ENCODE results near the gene RXRA.

RXRA gene

DNA sequence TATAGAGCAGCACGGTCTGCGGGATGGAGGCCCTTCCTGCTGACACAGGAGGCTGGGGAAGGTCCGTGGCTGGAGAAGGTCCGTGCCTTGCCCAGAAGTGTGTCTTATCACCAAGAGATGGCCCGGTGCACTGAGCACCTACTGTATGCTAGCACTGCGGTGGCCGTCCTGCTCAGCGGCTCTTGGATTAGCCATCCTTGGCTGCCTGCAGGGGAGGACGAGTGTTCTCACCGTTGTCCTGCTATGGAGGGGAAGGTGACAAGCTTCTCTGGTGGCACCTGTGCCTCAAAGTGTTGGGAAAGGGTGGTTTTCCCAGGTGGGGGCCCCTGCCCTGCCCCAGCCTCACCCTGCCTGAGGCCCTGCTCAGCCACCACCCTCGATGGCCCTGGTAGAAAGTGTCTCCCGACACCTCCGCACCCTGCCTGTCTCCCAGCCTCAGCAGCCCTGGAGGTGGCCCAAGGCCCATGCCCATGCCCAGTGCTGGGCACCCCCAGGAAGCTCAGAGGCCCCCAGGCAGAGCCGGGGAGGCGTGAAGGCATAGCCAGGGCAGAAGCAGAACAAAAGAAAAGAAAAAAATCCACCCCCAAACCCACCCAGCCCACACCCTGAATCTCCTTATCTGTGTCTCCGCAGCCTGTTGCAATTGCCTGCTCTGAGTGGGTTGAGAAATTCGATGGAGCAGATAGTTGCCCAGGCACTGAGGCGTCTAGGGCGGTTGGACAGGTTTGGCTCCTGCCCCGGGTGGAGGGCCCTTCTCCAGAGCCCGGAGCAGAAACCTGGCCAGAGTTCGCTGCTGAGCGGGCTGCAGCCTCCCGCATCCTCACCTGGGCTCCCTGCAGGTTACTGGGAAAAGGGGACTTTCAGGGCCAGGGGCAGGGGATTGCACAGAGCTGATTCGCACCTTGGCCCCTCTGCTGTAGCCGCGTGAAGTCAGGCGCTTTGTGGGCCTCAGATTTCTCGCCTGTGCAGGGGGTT, 30.5 kb downstream of the RXRA start:
- DNase-seq: no peak

DNA sequence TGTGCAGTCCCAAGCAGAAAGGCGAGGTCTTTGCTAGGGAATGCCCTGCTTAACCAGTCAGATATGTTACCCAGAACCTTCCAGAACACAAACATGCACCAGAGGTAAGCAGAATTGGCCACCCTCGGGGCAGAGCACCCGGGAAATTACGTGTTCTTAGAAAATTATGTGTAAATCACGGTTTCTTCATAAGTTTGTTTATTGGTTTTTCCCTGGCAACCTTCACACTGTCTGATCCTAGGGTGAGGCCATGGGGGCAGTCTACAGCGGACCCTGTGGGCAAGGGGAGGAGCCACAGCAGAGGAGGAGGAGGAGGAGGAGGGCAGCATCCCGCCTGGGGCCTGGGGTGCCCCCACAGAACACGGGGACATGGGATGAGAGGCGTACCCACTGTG, 31.4 kb downstream of the RXRA start:
- DNase-seq: no peak

DNA sequence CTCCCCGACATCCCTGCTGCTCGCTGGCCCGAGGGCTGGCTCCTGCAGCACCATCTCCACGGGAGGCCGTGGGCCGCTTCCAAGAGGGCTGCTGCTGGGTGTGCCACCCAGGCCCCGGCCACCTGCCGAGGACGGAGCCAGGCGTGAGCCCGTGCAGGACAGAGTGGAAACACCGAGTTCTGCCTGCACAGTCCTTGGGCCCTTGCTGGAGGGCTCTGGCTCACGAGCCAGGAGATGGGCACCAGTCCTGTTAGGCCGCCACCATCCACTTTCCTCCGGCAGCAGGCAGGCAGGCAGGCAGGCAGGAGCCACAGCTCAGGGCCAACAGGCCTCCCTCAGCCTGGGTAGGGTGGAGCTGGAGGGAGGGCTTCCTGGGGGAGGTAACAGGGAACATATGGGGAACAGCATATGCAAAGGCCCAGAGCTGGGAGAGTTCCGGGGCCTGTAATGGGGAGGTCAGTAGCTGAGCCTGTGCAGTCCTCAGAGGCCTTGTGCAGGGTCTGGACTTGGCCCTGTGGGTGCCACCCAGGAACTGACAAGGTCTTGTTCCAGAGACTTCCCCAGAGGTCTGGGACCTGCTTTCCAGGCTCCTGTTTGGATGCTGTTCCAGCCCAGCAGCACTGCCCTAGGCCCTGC, 31.9 kb downstream of the RXRA start:
- DNase-seq: no peak

GRCh38 chr9:134358662-134359319, 32.5 kb downstream of the RXRA start:
- DNase-seq: no peak

- DNase-seq: no peak
Measured at GRCh38 chr9:134359493-134360179, 33.4 kb downstream of the RXRA start.

- no peak for DNase-seq
Measured at GRCh38 chr9:134360180-134360759, 34.0 kb downstream of the RXRA start.

GRCh38 chr9:134360897-134361296, 34.6 kb downstream of the RXRA start:
- no peak for DNase-seq

GRCh38 chr9:134361426-134361825, 35.2 kb downstream of the RXRA start:
- no peak for DNase-seq

- DNase-seq: no peak
Measured at GRCh38 chr9:134361843-134362414, 35.7 kb downstream of the RXRA start.

DNA sequence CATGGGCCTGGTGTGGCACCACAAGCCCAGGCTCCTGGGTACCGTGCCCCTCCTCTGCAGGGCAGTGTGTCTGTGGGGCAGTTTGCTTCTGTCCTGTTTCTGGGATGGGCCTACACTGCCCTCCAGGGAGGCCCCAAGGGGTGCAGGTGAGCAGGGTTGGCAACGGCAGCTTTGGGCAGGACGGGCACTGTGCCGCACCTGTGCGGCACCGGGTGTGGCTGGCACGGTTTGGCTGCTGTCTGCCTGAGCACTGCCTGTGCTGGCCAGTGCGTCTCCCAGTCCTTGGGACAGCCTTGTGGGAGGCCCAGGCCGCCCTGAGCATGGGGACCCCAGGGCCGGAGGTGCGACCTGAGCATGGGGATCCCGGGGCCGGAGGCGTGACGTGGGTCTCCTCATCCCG, 37.2 kb downstream of the RXRA start:
- no peak for DNase-seq

- no peak for DNase-seq
Measured at GRCh38 chr9:134364391-134365114, 38.3 kb downstream of the RXRA start.

- DNase-seq: no peak
Measured at GRCh38 chr9:134365115-134365596, 38.9 kb downstream of the RXRA start.

DNA sequence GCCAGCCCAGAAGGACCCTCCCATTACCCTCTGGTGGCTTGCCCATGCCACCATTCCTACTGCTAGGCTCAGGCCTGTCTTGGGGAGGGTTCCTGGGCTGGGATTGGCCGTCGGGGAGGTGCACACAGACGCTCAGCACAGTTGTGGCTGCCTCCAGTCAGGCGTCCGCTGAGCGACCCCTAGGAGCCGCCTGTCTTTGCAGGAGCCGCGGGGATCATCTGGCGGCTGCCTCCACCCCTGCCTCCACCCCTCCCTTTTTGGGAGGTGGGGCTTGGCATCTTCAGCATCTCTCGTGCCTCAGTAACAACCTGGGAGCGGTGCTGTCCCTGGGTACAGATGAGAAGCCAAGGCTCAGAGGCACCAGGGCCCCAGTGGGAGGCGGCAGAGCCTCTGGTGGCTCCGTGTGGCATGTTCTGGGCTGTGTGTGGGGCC, 39.6 kb downstream of the RXRA start:
- no peak for DNase-seq

- DNase-seq: no peak
Measured at GRCh38 chr9:134366223-134367031, 40.2 kb downstream of the RXRA start.

GRCh38 chr9:134367061-134367460, 40.8 kb downstream of the RXRA start:
- DNase-seq: no peak

GRCh38 chr9:134367791-134368490, 41.7 kb downstream of the RXRA start:
- DNase-seq: no peak

DNA sequence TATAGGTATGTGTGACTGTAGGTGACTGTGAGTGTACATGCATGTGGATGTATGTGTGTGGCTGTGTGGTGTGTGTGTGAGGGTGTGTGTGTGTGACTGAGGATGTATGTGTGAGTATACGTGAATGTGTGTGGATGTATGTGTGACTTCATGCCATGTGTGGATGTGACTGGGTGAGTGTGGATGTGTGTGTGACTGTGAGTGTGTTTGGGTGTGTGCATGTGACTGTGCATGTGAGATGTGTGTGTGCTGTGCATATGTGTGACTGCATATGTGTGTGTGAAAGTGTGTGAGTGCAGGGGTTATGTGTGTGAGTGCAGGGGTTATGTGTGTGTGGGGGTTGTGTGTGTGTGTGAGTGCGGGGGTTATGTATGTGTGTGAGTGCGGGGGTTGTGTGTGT, 42.3 kb downstream of the RXRA start:
- no peak for DNase-seq

GRCh38 chr9:134369416-134370212, 43.4 kb downstream of the RXRA start:
- no peak for DNase-seq

GRCh38 chr9:134370213-134370492, 43.9 kb downstream of the RXRA start:
- DNase-seq: no peak
